Effector memory CD4-positive, alpha-beta T cell (primary cell): ENCODE measurements around the gene WDR76.

Experiments used
- DNase-seq, 3 donors: peaks; one replicate each; pipeline ENCODE4 v3.0.0-alpha.2; 2020
- H3K27ac ChIP-seq: 2 replicates; pipeline ENCODE4 v1.7.0; 2013; ENCODE audit warnings: mild to moderate bottlenecking, low read length, moderate library complexity; ENCODE audit not compliant: insufficient read depth, poor library complexity, severe bottlenecking
- H3K27me3 ChIP-seq: replicated peaks from 2 replicates; pipeline ENCODE4 v1.7.0; 2013; ENCODE audit warnings: mild to moderate bottlenecking, low read length; ENCODE audit not compliant: insufficient read depth, control insufficient read depth, poor library complexity, severe bottlenecking
- H3K36me3 ChIP-seq: 2 replicates; pipeline ENCODE4 v1.7.0; 2013; ENCODE audit warnings: mild to moderate bottlenecking, low read length, moderate library complexity; ENCODE audit not compliant: control insufficient read depth, insufficient read depth
- H3K4me1 ChIP-seq: 2 replicates; pipeline ENCODE4 v1.7.0; 2013; ENCODE audit warnings: low read length, mild to moderate bottlenecking; ENCODE audit not compliant: control insufficient read depth, insufficient read depth, poor library complexity, severe bottlenecking
- H3K4me3 ChIP-seq: 2 replicates; pipeline ENCODE4 v1.7.0; 2013; ENCODE audit warnings: low read length, low read depth, mild to moderate bottlenecking; ENCODE audit not compliant: insufficient read depth, poor library complexity, severe bottlenecking
- H3K9me3 ChIP-seq: 2 replicates; pipeline ENCODE4 v1.7.0; 2013; ENCODE audit warnings: mild to moderate bottlenecking, low read length, moderate library complexity; ENCODE audit not compliant: control insufficient read depth

The WDR76 gene

GRCh38 chr15:43908516-43909050 lies 81.8 kb downstream of the WDR76 start:
- Histone ChIP-seq H3K4me3 (no peak overlapping the region), H3K36me3 (no peaks in the 10 kb centered on the region), H3K27me3 (no peaks in the 10 kb centered on the region), H3K4me1 (peaks cover 3% of the 10 kb centered on the region), H3K27ac (no peak overlapping the region), H3K9me3 (no peaks in the 10 kb centered on the region)
- no peak for DNase-seq

GRCh38 chr15:43911235-43911781 lies 84.5 kb downstream of the WDR76 start:
- H3K27ac ChIP-seq: no peak overlapping the region

GRCh38 chr15:43912208-43912607 lies 85.4 kb downstream of the WDR76 start:
- no peaks in the 10 kb centered on the region for H3K27me3 ChIP-seq
- no peak for DNase-seq
- H3K9me3 ChIP-seq: no peaks in the 10 kb centered on the region
- H3K27ac ChIP-seq: no peak overlapping the region
- no peak overlapping the region for H3K4me3 ChIP-seq
- H3K4me1 ChIP-seq: no peaks in the 10 kb centered on the region
- H3K36me3 ChIP-seq: no peaks in the 10 kb centered on the region

More at GRCh38 chr15:43911235-43911781, 84.5 kb downstream of the WDR76 start:
- H3K27me3 ChIP-seq: no peaks in the 10 kb centered on the region
- H3K4me3 ChIP-seq: no peak overlapping the region
- H3K9me3 ChIP-seq: no peaks in the 10 kb centered on the region
- H3K36me3 ChIP-seq: no peaks in the 10 kb centered on the region
- no peaks in the 10 kb centered on the region for H3K4me1 ChIP-seq
- DNase-seq: no peak

GRCh38 chr15:43913026-43913780 lies 86.4 kb downstream of the WDR76 start:
- Histone ChIP-seq H3K27ac (no peak overlapping the region), H3K4me3 (no peak overlapping the region)

GRCh38 chr15:43913941-43914340 lies 87.1 kb downstream of the WDR76 start:
- H3K27ac ChIP-seq: no peak overlapping the region
- no peak overlapping the region for H3K4me3 ChIP-seq
- no peaks in the 10 kb centered on the region for H3K9me3 ChIP-seq
- no peaks in the 10 kb centered on the region for H3K36me3 ChIP-seq
- no peaks in the 10 kb centered on the region for H3K27me3 ChIP-seq
- H3K4me1 ChIP-seq: no peaks in the 10 kb centered on the region
- DNase-seq: no peak

More at GRCh38 chr15:43913026-43913780, 86.4 kb downstream of the WDR76 start:
- Histone ChIP-seq H3K4me1 (no peaks in the 10 kb centered on the region), H3K36me3 (no peaks in the 10 kb centered on the region), H3K9me3 (no peaks in the 10 kb centered on the region), H3K27me3 (no peaks in the 10 kb centered on the region)
- no peak for DNase-seq

- no peaks in the 10 kb centered on the region for H3K9me3 ChIP-seq
- no peaks in the 10 kb centered on the region for H3K4me1 ChIP-seq
- no peak for DNase-seq
- no peak overlapping the region for H3K27ac ChIP-seq
- H3K36me3 ChIP-seq: no peaks in the 10 kb centered on the region
- no peaks in the 10 kb centered on the region for H3K27me3 ChIP-seq
- H3K4me3 ChIP-seq: no peak overlapping the region
Observed at GRCh38 chr15:43915631-43916325, 89.0 kb downstream of the WDR76 start.

GRCh38 chr15:43916326-43916660 lies 89.5 kb downstream of the WDR76 start:
- Histone ChIP-seq H3K27me3 (no peaks in the 10 kb centered on the region), H3K4me1 (no peaks in the 10 kb centered on the region), H3K4me3 (no peak overlapping the region), H3K36me3 (no peaks in the 10 kb centered on the region), H3K27ac (no peak overlapping the region), H3K9me3 (no peaks in the 10 kb centered on the region)
- DNase-seq: no peak
